Panc1 (cell line): ENCODE measurements around the gene ATP5F1D. TPM values are rescaled to one million over a fixed set of nuclear protein-coding genes. Genes with fewer than 3 reads are reported as not detected.

Experiments used
- ATAC-seq: fragments of 200-7000 bp; cut with Tn5 transposase; 2 replicates; pipeline ENCODE4 v1.9.1; 2020; ENCODE audit warnings: mild to moderate bottlenecking, moderate library complexity
- BruUV-seq: library from RNA; stranded (reverse); fragments of 400-500 nt; replicated peaks from 2 replicates; lab custom pipeline; 2021; lab: Mats Ljungman, UMichigan
- CTCF ChIA-PET: fragments of 300-600 bp; sonication (Branson Sonifier 250); formaldehyde crosslinking; loops from one replicate; lab custom pipeline; 2022; ENCODE audit warnings: antibody characterized with exemption; lab: Charles Lee
- POLR2A ChIA-PET: fragments of 300-600 bp; sonication (Branson Sonifier 250); formaldehyde crosslinking; loops from one replicate; lab custom pipeline; 2022; ENCODE audit warnings: antibody characterized with exemption; lab: Charles Lee
- DNase-seq: peaks from one replicate; pipeline ENCODE4 v3.0.0-alpha.2; 2010; ENCODE audit warnings: low read depth, low spot score
- H3K27ac ChIP-seq: 2 replicates; pipeline ENCODE4 v1.5.1; 2011; ENCODE audit warnings: mild to moderate bottlenecking, low read length, inconsistent platforms
- H3K27me3 ChIP-seq: fragments of 200-500 bp; sonication (Bioruptor generic); 2 replicates; pipeline ENCODE4 v1.6.0; 2014; ENCODE audit warnings: low read length, inconsistent platforms; ENCODE audit not compliant: control insufficient read depth, insufficient read depth
- H3K36me3 ChIP-seq: fragments of 200-500 bp; sonication (Bioruptor generic); 2 replicates; pipeline ENCODE4 v1.5.1; 2014; ENCODE audit warnings: inconsistent platforms, mild to moderate bottlenecking, low read length, moderate library complexity; ENCODE audit not compliant: control insufficient read depth, insufficient read depth
- H3K4me1 ChIP-seq: 2 replicates; pipeline ENCODE4 v1.5.1; 2011; ENCODE audit warnings: inconsistent platforms, mild to moderate bottlenecking, low read length, moderate library complexity; ENCODE audit not compliant: control insufficient read depth, insufficient read depth
- H3K4me3 ChIP-seq, 2 experiments: 2 replicates each; pipeline ENCODE4 v1.5.1; 2011 to 2012; ENCODE audit warnings: low read depth in 2 of 2, low read length in 2 of 2, mild to moderate bottlenecking in 2 of 2, inconsistent platforms in 1 of 2, moderate library complexity in 1 of 2
- H3K9me3 ChIP-seq: fragments of 200-500 bp; sonication (Bioruptor generic); 2 replicates; pipeline ENCODE4 v1.5.1; 2014; ENCODE audit warnings: low read depth, mild to moderate bottlenecking, inconsistent platforms, low read length, moderate library complexity; ENCODE audit not compliant: control insufficient read depth, insufficient read depth
- POLR2AphosphoS5 ChIP-seq: IDR thresholded peaks from 2 replicates; pipeline ENCODE4 v1.6.1; 2012; ENCODE audit warnings: mild to moderate bottlenecking, low read depth, low read length, moderate library complexity
- SIN3A ChIP-seq: IDR thresholded peaks from 2 replicates; pipeline ENCODE4 v1.6.1; 2012; ENCODE audit warnings: low read depth, mild to moderate bottlenecking, low read length, moderate library complexity, borderline replicate concordance; ENCODE audit not compliant: insufficient read depth
- TCF7L2 ChIP-seq: IDR thresholded peaks from 2 replicates; pipeline ENCODE4 v1.6.1; 2011; ENCODE audit warnings: mild to moderate bottlenecking, low read depth, low read length, inconsistent platforms
- in situ Hi-C: cut with HindIII; loops from 2 replicates; pipeline ENCODE4 v1.10.0; 2016; ENCODE audit warnings: low sequenced_read_pairs, low pct_unique_long_range_greater_than_20kb
- intact Hi-C: fragments of 100-400 bp; cut with micrococcal nuclease; formaldehyde crosslinking; loops from one replicate; pipeline ENCODE4 v1.10.0; 2022; ENCODE audit not compliant: unreplicated experiment
- total RNA-seq: library from RNA; stranded (reverse); gene quantifications from one replicate; pipeline ENCODE4 v1.2.1, GENCODE V29; 2021; ENCODE audit not compliant: unreplicated experiment
- TF ChIP-seq, protein P1 (sequence below): fragments of 450-650 bp; IDR thresholded peaks from 2 replicates; pipeline ENCODE4 v1.5.1; 2017; ENCODE audit warnings: mild to moderate bottlenecking
- TF ChIP-seq, protein P2 (sequence below), 2 experiments: IDR thresholded peaks; 2 replicates each; pipeline ENCODE4 v1.6.1; 2011 to 2012; ENCODE audit warnings: low read depth in 2 of 2, control low read depth in 1 of 2, low read length in 1 of 2, mild to moderate bottlenecking in 1 of 2, moderate library complexity in 1 of 2; ENCODE audit not compliant: insufficient read depth in 1 of 2

ATP5F1D gene
- total RNA-seq, 1 experiment from 2014 or later, result 218 TPM

DNA sequence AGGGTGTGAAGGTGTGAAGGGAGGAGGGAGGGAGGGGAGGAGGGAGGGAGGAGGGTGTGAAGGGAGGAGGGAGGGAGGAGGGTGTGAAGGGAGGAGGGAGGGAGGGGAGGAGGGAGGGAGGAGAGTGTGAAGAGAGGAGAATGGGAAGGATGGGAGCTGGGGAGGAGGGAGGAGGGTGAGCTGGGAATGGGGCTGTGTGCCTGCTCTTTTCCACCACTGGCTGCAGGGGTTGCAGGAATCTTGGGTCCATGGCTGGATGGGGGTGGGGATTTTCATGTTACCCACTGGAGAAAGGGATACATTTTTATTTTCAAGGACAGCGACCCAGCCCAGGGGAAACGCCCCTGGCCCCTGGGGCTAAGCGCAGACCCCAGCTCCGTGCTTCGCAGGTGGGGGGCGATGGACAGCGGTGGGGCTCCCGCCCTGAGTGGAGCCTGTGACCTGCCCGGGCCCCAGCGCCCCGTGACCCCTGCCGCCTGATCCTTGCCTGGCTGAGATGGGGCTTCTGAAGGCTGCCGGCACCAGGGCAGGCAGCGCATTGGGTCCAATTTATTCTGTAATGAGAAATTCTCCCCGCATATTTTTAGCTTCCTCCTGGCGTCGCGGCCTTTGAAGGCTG, 41.1 kb downstream of the ATP5F1D start:
- ATAC-seq, result no peak
- no peaks in the 10 kb centered on the region for H3K36me3 ChIP-seq
- BruUV-seq, result no TSS peak
- CTCF ChIA-PET, result interaction anchor here (0.6 kb wide), 1 partner anchor 31 kb away, joined by 15 read pairs; no protein-coding TSS in a partner anchor
- intact Hi-C loops, result no loop called here
- no peaks in the 10 kb centered on the region for H3K27me3 ChIP-seq
- H3K9me3 ChIP-seq, result no peaks in the 10 kb centered on the region
- in situ Hi-C loops, result no loop called here
- no peak for DNase-seq
- H3K27ac ChIP-seq, result no peak overlapping the region
- H3K4me3 ChIP-seq, result no peak overlapping the region
- H3K4me1 ChIP-seq, result peaks cover 2% of the 10 kb centered on the region
- TF ChIP-seq POLR2AphosphoS5 (no peak), SIN3A (no peak), TCF7L2 (no peak)
- TF ChIP-seq, protein P1, sequence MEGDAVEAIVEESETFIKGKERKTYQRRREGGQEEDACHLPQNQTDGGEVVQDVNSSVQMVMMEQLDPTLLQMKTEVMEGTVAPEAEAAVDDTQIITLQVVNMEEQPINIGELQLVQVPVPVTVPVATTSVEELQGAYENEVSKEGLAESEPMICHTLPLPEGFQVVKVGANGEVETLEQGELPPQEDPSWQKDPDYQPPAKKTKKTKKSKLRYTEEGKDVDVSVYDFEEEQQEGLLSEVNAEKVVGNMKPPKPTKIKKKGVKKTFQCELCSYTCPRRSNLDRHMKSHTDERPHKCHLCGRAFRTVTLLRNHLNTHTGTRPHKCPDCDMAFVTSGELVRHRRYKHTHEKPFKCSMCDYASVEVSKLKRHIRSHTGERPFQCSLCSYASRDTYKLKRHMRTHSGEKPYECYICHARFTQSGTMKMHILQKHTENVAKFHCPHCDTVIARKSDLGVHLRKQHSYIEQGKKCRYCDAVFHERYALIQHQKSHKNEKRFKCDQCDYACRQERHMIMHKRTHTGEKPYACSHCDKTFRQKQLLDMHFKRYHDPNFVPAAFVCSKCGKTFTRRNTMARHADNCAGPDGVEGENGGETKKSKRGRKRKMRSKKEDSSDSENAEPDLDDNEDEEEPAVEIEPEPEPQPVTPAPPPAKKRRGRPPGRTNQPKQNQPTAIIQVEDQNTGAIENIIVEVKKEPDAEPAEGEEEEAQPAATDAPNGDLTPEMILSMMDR, result no peak
- TF ChIP-seq, protein P2, sequence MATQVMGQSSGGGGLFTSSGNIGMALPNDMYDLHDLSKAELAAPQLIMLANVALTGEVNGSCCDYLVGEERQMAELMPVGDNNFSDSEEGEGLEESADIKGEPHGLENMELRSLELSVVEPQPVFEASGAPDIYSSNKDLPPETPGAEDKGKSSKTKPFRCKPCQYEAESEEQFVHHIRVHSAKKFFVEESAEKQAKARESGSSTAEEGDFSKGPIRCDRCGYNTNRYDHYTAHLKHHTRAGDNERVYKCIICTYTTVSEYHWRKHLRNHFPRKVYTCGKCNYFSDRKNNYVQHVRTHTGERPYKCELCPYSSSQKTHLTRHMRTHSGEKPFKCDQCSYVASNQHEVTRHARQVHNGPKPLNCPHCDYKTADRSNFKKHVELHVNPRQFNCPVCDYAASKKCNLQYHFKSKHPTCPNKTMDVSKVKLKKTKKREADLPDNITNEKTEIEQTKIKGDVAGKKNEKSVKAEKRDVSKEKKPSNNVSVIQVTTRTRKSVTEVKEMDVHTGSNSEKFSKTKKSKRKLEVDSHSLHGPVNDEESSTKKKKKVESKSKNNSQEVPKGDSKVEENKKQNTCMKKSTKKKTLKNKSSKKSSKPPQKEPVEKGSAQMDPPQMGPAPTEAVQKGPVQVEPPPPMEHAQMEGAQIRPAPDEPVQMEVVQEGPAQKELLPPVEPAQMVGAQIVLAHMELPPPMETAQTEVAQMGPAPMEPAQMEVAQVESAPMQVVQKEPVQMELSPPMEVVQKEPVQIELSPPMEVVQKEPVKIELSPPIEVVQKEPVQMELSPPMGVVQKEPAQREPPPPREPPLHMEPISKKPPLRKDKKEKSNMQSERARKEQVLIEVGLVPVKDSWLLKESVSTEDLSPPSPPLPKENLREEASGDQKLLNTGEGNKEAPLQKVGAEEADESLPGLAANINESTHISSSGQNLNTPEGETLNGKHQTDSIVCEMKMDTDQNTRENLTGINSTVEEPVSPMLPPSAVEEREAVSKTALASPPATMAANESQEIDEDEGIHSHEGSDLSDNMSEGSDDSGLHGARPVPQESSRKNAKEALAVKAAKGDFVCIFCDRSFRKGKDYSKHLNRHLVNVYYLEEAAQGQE (IDR thresholded peaks at IDR 0.05; ENCODE audit: insufficient read depth in 1 of 2, low read depth in 2 of 2, low read length in 1 of 2), result no peak
- POLR2A ChIA-PET, result no interaction called here

DNA sequence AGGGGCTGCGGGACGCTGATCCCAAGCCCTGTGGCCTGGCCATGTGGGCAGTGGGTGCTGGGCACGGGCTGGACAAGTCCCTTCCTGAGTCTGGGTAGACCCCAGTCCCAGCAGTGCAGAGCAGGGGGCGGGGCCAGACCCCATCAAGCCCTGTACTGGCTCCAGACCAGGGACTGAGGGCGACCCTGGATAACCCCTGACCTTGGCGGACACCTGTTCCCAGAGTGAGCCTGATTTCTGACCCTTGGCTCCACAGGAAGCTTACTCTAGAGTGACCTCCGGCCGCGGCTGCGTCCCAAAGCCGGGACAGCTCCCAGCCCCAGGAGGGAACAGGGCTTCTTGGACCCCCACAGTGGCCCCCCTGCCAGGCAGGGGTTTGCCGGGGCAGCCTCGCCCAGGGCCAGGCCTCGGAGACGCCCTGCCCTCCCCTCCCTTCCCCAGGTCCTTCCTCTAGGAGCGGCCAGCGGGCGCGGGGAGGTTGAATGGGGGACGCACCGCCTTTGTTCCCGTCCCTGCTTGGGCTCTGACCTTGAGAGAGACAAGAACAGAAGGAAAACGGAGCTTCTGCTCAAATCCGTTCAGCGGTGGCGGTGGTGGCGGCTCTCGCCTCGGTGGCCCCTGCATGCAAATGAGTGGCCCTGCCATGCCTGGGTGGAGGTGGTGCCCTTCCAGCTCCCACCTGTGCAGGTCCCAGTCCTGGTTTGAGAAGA, 41.8 kb downstream of the ATP5F1D start:
- CTCF ChIA-PET, result interaction anchor here (0.6 kb wide), 1 partner anchor 30 kb away, joined by 15 read pairs; no protein-coding TSS in a partner anchor
- no peaks in the 10 kb centered on the region for H3K36me3 ChIP-seq
- POLR2A ChIA-PET, result no interaction called here
- no peaks in the 10 kb centered on the region for H3K27me3 ChIP-seq
- H3K4me3 ChIP-seq, result no peak overlapping the region
- BruUV-seq, result no TSS peak
- TF ChIP-seq, protein P2 (IDR thresholded peaks at IDR 0.05; ENCODE audit: insufficient read depth in 1 of 2, low read depth in 2 of 2, low read length in 1 of 2), result no peak
- TF ChIP-seq SIN3A (no peak), TCF7L2 (no peak), POLR2AphosphoS5 (no peak)
- TF ChIP-seq, protein P1, result no peak
- H3K27ac ChIP-seq, result no peak overlapping the region
- intact Hi-C loops (no loop called here), in situ Hi-C loops (no loop called here)
- no peak for ATAC-seq
- H3K9me3 ChIP-seq, result no peaks in the 10 kb centered on the region
- peaks cover 7% of the 10 kb centered on the region for H3K4me1 ChIP-seq
- DNase-seq, result no peak
